ENCODE measurements around the gene VAT1L. TPM values are rescaled to one million over a fixed set of nuclear protein-coding genes. Genes with fewer than 3 reads are reported as not detected.

Gene VAT1L
- polyA plus RNA-seq, 1 donor = 14.8 TPM

DNA sequence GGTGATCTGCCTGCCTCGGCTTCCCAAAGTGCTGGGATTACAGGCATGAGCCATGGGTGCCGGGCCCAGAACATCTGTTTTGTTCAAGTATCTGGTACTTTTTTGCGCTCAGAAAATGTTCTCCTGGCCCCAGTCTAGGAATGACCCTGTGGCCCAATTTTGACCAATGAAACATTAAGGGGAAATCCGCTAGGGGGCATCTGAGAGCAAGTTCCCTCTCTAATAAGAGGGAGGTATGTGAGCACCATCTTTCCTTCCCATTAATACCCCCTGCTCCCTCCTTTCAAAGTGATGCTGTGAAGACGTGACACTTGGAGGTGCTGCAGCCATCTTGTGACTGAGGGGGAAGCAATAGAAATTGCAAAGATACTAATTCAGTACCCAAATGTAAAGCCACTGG lies 217.5 kb downstream of the VAT1L start:
- WGBS (ENCODE audit: insufficient coverage, low lambda C conversion rate) = no CpG with 5 or more reads among the region's 5 CpGs
- Histone ChIP-seq H3K27me3 (ENCODE audit: control insufficient read depth, insufficient read depth, low read length) (peaks cover 3% of the 10 kb centered on the region), H3K36me3 (ENCODE audit: control insufficient read depth, insufficient read depth, low read length) (no peaks in the 10 kb centered on the region)

DNA sequence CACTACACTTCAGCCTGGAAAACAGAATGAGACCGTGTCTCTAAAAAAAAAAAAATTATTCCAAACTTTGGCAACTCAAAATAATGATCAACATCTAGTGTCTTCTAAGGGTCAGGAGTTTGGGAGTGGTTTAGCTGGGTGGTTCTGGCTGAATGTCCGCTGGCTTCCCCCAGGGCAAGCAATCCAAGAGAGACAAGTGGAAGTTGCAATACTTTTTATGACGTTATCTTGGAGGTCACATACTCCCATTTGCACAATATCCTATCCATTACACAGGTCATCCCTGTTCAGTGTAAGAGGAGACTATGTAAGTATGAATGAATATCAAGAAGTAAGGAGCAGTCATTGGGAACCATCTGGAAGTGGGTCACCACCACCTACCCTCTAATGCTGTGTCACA lies 218.8 kb downstream of the VAT1L start:
- no peaks in the 10 kb centered on the region for H3K36me3 ChIP-seq (ENCODE audit: control insufficient read depth, insufficient read depth, low read length)
- H3K27ac ChIP-seq (ENCODE audit: low read length) = no peak overlapping the region
- DNase-seq = no peak
- peaks cover 5% of the 10 kb centered on the region for H3K27me3 ChIP-seq (ENCODE audit: control insufficient read depth, insufficient read depth, low read length)
- 83% methylated on average over 1 of the region's 3 CpGs for WGBS (ENCODE audit: insufficient coverage, low lambda C conversion rate)
- H3K4me1 ChIP-seq (ENCODE audit: control insufficient read depth, insufficient read depth, low read length) = no peaks in the 10 kb centered on the region
- H3K9me3 ChIP-seq (ENCODE audit: control insufficient read depth, low read depth, low read length) = no peaks in the 10 kb centered on the region
- H3K4me3 ChIP-seq (ENCODE audit: low read length) = no peak overlapping the region

More for the DNA sequence above, 217.5 kb downstream of the VAT1L start:
- Histone ChIP-seq H3K27ac (ENCODE audit: low read length) (no peak overlapping the region), H3K9me3 (ENCODE audit: control insufficient read depth, low read depth, low read length) (no peaks in the 10 kb centered on the region), H3K4me1 (ENCODE audit: control insufficient read depth, insufficient read depth, low read length) (peaks cover 5% of the 10 kb centered on the region), H3K4me3 (ENCODE audit: low read length) (no peak overlapping the region)
- no peak for DNase-seq

GRCh38 chr16:78022347-78023060 lies 234.1 kb downstream of the VAT1L start, which contains the start of gene CLEC3A:
CLEC3A (plus strand) TSS chr16:78022548; CDS start chr16:78022627, 79 bp downstream.
- Histone ChIP-seq H3K9me3 (ENCODE audit: control insufficient read depth, low read depth, low read length) (no peaks in the 10 kb centered on the region), H3K4me3 (ENCODE audit: low read length) (no peak within 1 kb of the TSS), H3K27ac (ENCODE audit: low read length) (no peak within 1 kb of the TSS), H3K4me1 (ENCODE audit: control insufficient read depth, insufficient read depth, low read length) (no peaks in the 10 kb centered on the region), H3K36me3 (ENCODE audit: control insufficient read depth, insufficient read depth, low read length) (no peaks in the 10 kb centered on the region), H3K27me3 (ENCODE audit: control insufficient read depth, insufficient read depth, low read length) (no peaks in the 10 kb centered on the region)
- no CpG with 5 or more reads among the region's 5 CpGs for WGBS (ENCODE audit: insufficient coverage, low lambda C conversion rate)
- no peak for DNase-seq

GRCh38 chr16:78024159-78024558 lies 235.8 kb downstream of the VAT1L start:
- WGBS (ENCODE audit: insufficient coverage, low lambda C conversion rate) = 90% methylated on average over 2 of the region's 5 CpGs

GRCh38 chr16:78025631-78026030 lies 237.3 kb downstream of the VAT1L start:
- no peak for DNase-seq
- Histone ChIP-seq H3K9me3 (ENCODE audit: control insufficient read depth, low read depth, low read length) (no peaks in the 10 kb centered on the region), H3K27me3 (ENCODE audit: control insufficient read depth, insufficient read depth, low read length) (no peaks in the 10 kb centered on the region), H3K36me3 (ENCODE audit: control insufficient read depth, insufficient read depth, low read length) (no peaks in the 10 kb centered on the region), H3K4me1 (ENCODE audit: control insufficient read depth, insufficient read depth, low read length) (no peaks in the 10 kb centered on the region), H3K27ac (ENCODE audit: low read length) (no peak overlapping the region), H3K4me3 (ENCODE audit: low read length) (no peak overlapping the region)
- WGBS (ENCODE audit: insufficient coverage, low lambda C conversion rate) = no CpG with 5 or more reads among the region's 1 CpG

More at GRCh38 chr16:78024159-78024558, 235.8 kb downstream of the VAT1L start:
- Histone ChIP-seq H3K9me3 (ENCODE audit: control insufficient read depth, low read depth, low read length) (no peaks in the 10 kb centered on the region), H3K27ac (ENCODE audit: low read length) (no peak overlapping the region), H3K4me1 (ENCODE audit: control insufficient read depth, insufficient read depth, low read length) (no peaks in the 10 kb centered on the region), H3K4me3 (ENCODE audit: low read length) (no peak overlapping the region), H3K27me3 (ENCODE audit: control insufficient read depth, insufficient read depth, low read length) (no peaks in the 10 kb centered on the region), H3K36me3 (ENCODE audit: control insufficient read depth, insufficient read depth, low read length) (no peaks in the 10 kb centered on the region)
- no peak for DNase-seq

DNA sequence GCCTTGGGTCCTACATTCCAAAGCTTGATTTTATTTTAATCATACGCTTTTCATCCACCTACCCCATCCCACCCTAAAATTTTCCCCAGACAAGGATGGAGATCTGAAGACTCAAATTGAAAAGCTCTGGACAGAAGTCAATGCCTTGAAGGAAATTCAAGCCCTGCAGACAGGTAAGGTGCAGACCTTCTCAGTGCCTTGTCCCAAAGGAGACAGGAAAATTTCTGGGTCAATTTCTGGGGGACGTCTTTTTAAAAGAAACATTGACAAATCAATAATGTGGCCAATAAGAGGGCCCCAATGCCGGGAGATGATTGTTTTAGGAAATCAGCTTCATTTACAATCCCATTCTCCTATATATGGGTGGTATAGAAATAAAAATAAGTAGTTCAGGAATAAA lies 239.7 kb downstream of the VAT1L start:
- no peaks in the 10 kb centered on the region for H3K27me3 ChIP-seq (ENCODE audit: control insufficient read depth, insufficient read depth, low read length)
- WGBS (ENCODE audit: insufficient coverage, low lambda C conversion rate) = 50% methylated on average over 2 of the region's 3 CpGs
- H3K4me1 ChIP-seq (ENCODE audit: control insufficient read depth, insufficient read depth, low read length) = no peaks in the 10 kb centered on the region
- H3K4me3 ChIP-seq (ENCODE audit: low read length) = no peak overlapping the region
- no peak overlapping the region for H3K27ac ChIP-seq (ENCODE audit: low read length)
- H3K36me3 ChIP-seq (ENCODE audit: control insufficient read depth, insufficient read depth, low read length) = no peaks in the 10 kb centered on the region
- no peak for DNase-seq
- H3K9me3 ChIP-seq (ENCODE audit: control insufficient read depth, low read depth, low read length) = no peaks in the 10 kb centered on the region

Other genes starting within 250 kb of the VAT1L start
- 14.2 TPM for gene NUDT7, start 66.0 kb upstream of the VAT1L start, polyA plus RNA-seq
- 0.36 TPM for gene CLEC3A, start 234.0 kb downstream of the VAT1L start, polyA plus RNA-seq

Data from large intestine (tissue), 3 donors.